ENCODE measurements around the gene CHST12.

CHST12 gene

GRCh38 chr7:2497065-2497464 lies 93.7 kb downstream of the CHST12 start:
- no peak for DNase-seq (ENCODE audit: low read depth)
- no peak overlapping the region for H3K4me3 ChIP-seq (ENCODE audit: low read length)
- TF ChIP-seq, protein P1, sequence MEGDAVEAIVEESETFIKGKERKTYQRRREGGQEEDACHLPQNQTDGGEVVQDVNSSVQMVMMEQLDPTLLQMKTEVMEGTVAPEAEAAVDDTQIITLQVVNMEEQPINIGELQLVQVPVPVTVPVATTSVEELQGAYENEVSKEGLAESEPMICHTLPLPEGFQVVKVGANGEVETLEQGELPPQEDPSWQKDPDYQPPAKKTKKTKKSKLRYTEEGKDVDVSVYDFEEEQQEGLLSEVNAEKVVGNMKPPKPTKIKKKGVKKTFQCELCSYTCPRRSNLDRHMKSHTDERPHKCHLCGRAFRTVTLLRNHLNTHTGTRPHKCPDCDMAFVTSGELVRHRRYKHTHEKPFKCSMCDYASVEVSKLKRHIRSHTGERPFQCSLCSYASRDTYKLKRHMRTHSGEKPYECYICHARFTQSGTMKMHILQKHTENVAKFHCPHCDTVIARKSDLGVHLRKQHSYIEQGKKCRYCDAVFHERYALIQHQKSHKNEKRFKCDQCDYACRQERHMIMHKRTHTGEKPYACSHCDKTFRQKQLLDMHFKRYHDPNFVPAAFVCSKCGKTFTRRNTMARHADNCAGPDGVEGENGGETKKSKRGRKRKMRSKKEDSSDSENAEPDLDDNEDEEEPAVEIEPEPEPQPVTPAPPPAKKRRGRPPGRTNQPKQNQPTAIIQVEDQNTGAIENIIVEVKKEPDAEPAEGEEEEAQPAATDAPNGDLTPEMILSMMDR (conservative IDR thresholded peaks at IDR 0.05; ENCODE audit: low read length): no peak

GRCh38 chr7:2497500-2498336 lies 94.3 kb downstream of the CHST12 start:
- TF ChIP-seq, protein P1 (conservative IDR thresholded peaks at IDR 0.05; ENCODE audit: low read length): no peak
- DNase-seq (ENCODE audit: low read depth): no peak
- H3K4me3 ChIP-seq (ENCODE audit: low read length): no peak overlapping the region

Data from AG10803 (cell line).